Measurements from ENCODE around the gene ELN.

DNA sequence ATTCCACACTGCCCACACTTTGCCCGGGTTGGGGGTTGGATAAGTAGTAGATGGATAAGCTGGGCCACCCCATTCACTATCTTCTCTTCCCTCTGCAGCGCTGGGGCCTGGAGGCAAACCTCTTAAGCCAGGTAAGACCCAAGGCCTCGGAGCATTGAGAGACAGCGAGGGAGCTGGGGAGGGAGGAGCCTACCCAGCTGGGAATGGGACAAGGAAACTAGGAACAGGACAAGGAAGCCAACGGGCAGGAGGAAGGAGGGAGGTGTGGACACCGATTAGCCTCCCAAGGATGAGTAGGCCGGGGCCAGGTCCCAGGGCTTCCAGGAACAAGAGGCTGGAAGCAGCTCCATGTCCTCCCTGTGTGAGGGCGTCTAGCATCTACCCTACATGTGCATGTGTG is 9.6 kb downstream of the ELN start:
- TF ChIP-seq, protein P1, sequence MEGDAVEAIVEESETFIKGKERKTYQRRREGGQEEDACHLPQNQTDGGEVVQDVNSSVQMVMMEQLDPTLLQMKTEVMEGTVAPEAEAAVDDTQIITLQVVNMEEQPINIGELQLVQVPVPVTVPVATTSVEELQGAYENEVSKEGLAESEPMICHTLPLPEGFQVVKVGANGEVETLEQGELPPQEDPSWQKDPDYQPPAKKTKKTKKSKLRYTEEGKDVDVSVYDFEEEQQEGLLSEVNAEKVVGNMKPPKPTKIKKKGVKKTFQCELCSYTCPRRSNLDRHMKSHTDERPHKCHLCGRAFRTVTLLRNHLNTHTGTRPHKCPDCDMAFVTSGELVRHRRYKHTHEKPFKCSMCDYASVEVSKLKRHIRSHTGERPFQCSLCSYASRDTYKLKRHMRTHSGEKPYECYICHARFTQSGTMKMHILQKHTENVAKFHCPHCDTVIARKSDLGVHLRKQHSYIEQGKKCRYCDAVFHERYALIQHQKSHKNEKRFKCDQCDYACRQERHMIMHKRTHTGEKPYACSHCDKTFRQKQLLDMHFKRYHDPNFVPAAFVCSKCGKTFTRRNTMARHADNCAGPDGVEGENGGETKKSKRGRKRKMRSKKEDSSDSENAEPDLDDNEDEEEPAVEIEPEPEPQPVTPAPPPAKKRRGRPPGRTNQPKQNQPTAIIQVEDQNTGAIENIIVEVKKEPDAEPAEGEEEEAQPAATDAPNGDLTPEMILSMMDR (conservative IDR thresholded peaks at IDR 0.05 in 1 of 2, IDR thresholded peaks at IDR 0.05 in 1 of 2; ENCODE audit: low read depth in 1 of 2, low read length in 2 of 2), result no peak
- no peak for TF ChIP-seq EZH2 (IDR thresholded peaks at IDR 0.05; ENCODE audit: low read length, missing control alignments)

Data from fibroblast of lung (primary cell).